Muscle layer of duodenum (tissue), 2 donors: ENCODE measurements around the gene DDX51.

ENCODE experiments used
- H3K27ac ChIP-seq: one replicate; pipeline ENCODE4 v1.7.0; 2013; ENCODE audit warnings: mild to moderate bottlenecking, low read length
- H3K27me3 ChIP-seq: one replicate; pipeline ENCODE4 v1.7.0; 2013; ENCODE audit warnings: low read depth, mild to moderate bottlenecking, control low read depth, low read length
- H3K36me3 ChIP-seq, 2 donors: one replicate each; pipeline ENCODE4 v1.7.0; 2013; ENCODE audit warnings: low read length in 2 of 2, control low read depth in 1 of 2, mild to moderate bottlenecking in 1 of 2; ENCODE audit not compliant: insufficient read depth in 2 of 2, control insufficient read depth in 1 of 2
- H3K4me1 ChIP-seq, 2 donors: one replicate each; pipeline ENCODE4 v1.7.0; 2013; ENCODE audit warnings: low read length in 2 of 2, mild to moderate bottlenecking in 2 of 2, control low read depth in 1 of 2, moderate library complexity in 1 of 2; ENCODE audit not compliant: insufficient read depth in 2 of 2, control insufficient read depth in 1 of 2
- H3K4me3 ChIP-seq, 2 donors: one replicate each; pipeline ENCODE4 v1.7.0; 2013; ENCODE audit warnings: low read length in 2 of 2, low read depth in 1 of 2, mild to moderate bottlenecking in 1 of 2
- H3K9me3 ChIP-seq, 2 donors: one replicate each; pipeline ENCODE4 v1.7.0; 2013; ENCODE audit warnings: low read length in 2 of 2, control low read depth in 1 of 2, mild to moderate bottlenecking in 1 of 2; ENCODE audit not compliant: control insufficient read depth in 1 of 2
- donor health status: healthy.

The DDX51 gene

DNA sequence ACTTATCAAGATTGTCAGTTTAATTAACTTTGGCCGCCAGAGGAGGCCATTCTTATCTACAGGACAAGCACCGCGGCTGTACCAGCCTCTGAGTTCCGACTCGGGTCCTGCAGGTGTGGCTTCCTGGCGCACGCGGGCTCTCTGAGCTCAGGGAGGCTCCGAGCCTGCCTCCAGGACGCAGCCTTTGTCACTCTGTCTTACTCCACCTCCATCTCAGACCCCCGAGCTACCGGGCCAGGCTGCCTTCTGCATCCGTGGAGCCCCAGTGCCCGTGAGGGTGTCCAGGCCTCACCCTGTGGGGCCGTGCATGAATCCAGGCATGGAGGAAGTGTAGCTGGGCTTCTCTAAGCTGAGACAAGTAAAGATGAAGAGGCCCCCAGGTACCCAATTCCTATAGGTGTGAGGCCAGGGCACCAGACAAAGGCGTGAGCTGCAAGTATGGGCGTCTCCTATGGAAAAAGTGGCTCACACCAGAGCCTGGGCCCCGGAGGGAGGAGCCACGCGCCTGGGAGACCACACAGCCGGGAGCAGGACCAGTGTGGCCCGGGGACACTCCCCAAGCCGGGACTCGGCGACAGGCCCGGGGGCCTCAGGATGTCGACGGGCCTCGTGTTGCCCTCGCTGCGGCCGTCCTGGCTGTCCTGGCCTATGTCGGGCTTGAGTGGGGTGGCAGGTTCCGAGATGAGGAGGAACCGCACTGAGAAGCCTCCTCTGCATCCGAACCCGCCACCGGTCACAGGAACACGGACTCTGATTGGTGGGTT lies 42.9 kb upstream of the DDX51 start:
- H3K27ac ChIP-seq = no peak overlapping the region
- peaks cover 0 to 21% of the 10 kb centered on the region in 2 donors for H3K4me1 ChIP-seq
- no peaks in the 10 kb centered on the region for H3K27me3 ChIP-seq
- peaks cover 0 to 9% of the 10 kb centered on the region in 2 donors for H3K9me3 ChIP-seq
- no peak overlapping the region for H3K4me3 ChIP-seq
- no peaks in the 10 kb centered on the region for H3K36me3 ChIP-seq

DNA sequence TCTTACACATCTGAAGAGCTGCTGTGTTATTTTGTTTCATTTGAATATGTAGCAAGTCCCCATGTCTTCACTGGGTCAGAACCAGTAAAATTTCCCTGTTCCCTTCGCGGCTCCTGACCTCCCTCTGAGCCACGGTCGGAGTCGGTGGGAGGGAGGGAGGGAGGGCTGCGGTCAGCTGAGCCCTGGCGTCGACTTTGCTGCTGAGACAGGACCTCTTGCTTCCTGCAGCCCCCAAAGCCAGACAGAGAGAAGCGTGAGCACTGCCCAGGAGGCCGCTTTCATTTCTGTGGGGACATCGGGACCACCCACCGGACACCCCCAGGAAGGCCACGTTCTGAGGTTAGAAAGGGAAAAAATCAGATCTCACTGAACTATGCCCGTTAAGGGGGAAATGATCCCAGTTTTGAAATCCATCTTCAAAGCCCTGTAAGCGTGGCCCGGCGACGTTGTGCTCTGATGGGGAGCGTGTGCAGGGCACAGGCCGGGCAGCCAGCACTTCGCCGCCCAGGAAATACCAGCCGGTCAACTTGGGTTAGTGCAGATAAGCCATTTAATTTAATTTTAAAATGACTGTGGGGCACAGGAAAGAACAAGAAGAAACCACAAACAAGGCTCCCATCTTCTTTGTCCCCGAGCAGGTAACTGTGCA lies 42.2 kb upstream of the DDX51 start:
- Histone ChIP-seq H3K27me3 (no peaks in the 10 kb centered on the region), H3K9me3 (peaks cover 0 to 9% of the 10 kb centered on the region in 2 donors), H3K4me1 (peaks cover 0 to 21% of the 10 kb centered on the region in 2 donors), H3K27ac (no peak overlapping the region), H3K36me3 (no peaks in the 10 kb centered on the region), H3K4me3 (no peak overlapping the region)

DNA sequence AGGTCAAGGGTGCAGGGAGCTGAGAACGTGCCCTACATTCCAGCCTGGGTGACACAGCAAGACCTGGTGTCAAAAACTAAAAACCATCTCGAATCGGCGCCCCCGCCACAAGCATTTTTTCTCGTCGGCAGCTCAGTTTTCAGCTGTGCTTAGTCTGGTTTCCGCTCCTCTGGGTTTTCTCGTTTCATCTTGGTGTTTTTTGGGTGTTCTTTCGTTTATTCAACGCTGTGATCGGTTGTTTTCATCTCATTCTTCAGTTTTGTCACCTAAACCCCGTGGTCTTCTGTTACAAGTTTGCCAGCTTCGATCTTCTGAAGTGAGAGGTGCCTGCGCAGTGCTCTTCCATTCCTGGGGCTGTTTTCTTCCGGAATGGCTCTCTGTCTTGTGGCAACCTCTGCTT lies 41.6 kb upstream of the DDX51 start:
- H3K4me3 ChIP-seq = no peak overlapping the region
- H3K9me3 ChIP-seq = peaks cover 0 to 9% of the 10 kb centered on the region in 2 donors
- peaks cover 0 to 16% of the 10 kb centered on the region in 2 donors for H3K4me1 ChIP-seq
- H3K27me3 ChIP-seq = no peaks in the 10 kb centered on the region
- no peaks in the 10 kb centered on the region for H3K36me3 ChIP-seq
- no peak overlapping the region for H3K27ac ChIP-seq

DNA sequence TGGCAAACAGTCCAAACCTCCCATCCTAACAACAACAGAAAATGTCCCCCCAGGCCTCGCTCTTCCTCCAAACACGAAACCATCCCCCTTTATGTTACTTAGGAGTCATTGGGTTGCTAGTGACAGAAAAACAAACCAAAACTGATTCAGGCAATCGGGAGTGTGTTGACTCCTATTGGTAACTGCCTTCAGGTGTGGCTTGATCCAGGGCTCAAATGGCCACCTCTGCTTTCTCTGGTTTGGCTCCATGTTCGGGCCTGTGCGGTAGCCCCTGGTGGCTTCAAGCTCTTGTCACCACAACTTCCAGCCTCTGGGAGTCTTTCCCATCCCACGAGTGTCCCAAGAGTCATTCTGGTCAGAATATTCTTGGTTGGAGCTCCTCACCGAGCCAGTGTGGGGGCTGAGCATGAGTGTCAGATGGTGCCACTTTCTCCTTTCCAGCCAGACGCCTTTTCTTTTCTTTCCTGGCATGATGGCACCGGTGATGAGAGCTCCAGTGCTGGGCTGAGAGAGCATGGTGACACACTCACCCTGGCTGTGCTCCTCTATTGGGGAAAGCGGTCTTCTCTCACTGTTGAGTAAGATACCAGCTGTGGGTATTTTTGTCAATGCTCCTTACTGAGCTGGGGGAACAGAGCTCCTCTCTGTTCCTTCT lies 38.7 kb upstream of the DDX51 start:
- H3K4me1 ChIP-seq = no peaks in the 10 kb centered on the region
- H3K4me3 ChIP-seq = no peak overlapping the region
- H3K27ac ChIP-seq = no peak overlapping the region
- no peaks in the 10 kb centered on the region for H3K27me3 ChIP-seq
- peaks cover 0 to 9% of the 10 kb centered on the region in 2 donors for H3K9me3 ChIP-seq
- no peaks in the 10 kb centered on the region for H3K36me3 ChIP-seq

DNA sequence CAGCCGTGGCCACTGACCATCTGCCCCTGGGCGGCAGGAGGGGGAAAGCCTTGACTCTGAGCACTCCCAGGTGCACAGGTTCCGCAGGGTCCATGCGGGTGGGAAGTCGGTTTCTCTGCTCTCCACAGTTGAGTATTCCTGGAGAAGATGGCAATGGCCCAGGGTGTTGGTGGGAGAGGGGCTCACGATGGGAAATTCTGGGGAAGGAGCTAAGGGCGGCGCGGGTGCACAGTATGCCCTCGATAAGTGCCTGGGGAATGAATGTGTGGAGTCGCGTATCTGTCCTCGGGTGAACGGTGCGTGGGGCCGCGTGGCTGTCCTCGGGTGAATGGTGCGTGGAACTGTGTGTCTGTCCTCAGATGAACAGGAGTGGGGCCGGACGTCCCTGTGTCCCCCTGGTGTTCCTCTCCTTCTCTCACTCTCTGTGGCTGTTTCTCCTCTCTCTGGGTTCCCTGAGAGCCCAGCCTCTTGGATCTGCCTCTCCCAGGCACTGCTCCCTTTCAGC lies 38.1 kb upstream of the DDX51 start:
- Histone ChIP-seq H3K27ac (no peak overlapping the region), H3K27me3 (no peaks in the 10 kb centered on the region), H3K36me3 (no peaks in the 10 kb centered on the region), H3K9me3 (peaks cover 0 to 9% of the 10 kb centered on the region in 2 donors), H3K4me3 (no peak overlapping the region), H3K4me1 (no peaks in the 10 kb centered on the region)

DNA sequence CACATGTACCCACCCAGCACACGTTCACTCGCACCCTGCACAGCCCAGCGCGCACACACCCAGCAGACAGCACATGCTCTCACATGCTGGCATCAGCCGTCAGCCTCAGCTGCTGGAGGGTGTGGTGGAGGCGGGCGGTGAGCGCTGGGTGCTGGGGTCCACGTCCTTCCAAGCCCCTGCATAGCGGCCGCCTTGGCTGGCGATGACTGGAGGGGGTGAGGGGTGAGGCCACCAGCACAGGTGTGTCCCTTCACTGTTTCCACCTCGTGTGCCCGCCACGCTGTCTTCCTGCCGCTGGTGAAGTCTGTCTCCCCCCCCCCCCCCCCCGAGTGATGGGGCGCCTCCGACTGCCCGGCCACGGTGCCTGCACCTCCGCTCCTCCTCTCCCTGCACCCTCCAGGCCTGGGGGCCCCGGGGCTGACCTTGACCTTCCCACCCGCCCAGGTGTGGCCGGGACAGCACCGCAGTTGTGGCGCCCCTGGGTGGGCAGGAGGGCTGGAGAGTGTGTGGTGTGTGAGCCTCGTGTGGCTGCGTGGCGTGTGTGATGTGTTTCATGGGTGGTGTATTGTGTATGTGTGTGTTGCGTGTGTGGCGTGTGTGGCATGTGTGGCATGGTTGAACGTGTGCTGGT lies 37.6 kb upstream of the DDX51 start:
- Histone ChIP-seq H3K27me3 (no peaks in the 10 kb centered on the region), H3K36me3 (no peaks in the 10 kb centered on the region), H3K4me1 (no peaks in the 10 kb centered on the region), H3K4me3 (no peak overlapping the region), H3K27ac (no peak overlapping the region), H3K9me3 (peaks cover 0 to 7% of the 10 kb centered on the region in 2 donors)

DNA sequence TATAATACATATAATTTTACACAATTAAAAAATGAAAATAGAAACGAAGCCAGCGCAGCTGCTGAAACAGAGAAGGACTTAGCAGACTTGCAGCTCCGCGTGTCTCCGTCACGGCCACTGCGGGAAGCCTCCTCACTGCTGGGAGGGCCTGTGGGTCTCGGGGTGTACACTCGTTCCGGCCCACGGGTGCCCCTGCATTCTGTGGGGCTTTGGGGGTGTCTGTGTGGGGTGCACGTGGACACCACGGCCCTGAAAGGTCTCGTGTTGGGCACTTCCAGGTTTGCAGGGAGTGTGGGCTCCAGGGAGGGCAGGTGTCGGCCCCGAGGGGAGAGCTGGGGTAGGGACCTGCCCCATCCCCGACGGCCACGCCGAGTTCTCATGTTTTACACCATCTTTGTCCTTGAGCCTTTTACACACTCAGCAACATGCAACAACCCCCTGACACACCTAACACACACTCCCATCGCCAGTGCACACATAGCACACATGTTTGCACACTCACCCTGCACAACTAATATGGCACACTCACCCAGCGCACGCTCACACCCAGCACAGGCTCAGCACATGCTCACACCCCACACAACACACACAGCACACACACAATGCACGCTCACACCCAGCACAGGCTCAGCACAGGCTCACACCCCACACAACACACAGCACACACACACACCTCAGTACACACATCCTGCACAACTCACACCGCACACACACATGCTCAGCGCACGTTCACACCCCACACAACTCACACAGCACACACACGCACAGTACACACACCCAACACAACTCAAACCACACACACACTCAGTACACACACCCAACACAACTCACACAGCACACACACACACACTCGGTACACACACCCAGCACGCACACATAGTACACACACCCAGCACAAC lies 36.8 kb upstream of the DDX51 start:
- Histone ChIP-seq H3K27me3 (no peaks in the 10 kb centered on the region), H3K4me1 (no peaks in the 10 kb centered on the region), H3K9me3 (peaks cover 0 to 7% of the 10 kb centered on the region in 2 donors), H3K4me3 (no peak overlapping the region), H3K27ac (no peak overlapping the region), H3K36me3 (no peaks in the 10 kb centered on the region)

DNA sequence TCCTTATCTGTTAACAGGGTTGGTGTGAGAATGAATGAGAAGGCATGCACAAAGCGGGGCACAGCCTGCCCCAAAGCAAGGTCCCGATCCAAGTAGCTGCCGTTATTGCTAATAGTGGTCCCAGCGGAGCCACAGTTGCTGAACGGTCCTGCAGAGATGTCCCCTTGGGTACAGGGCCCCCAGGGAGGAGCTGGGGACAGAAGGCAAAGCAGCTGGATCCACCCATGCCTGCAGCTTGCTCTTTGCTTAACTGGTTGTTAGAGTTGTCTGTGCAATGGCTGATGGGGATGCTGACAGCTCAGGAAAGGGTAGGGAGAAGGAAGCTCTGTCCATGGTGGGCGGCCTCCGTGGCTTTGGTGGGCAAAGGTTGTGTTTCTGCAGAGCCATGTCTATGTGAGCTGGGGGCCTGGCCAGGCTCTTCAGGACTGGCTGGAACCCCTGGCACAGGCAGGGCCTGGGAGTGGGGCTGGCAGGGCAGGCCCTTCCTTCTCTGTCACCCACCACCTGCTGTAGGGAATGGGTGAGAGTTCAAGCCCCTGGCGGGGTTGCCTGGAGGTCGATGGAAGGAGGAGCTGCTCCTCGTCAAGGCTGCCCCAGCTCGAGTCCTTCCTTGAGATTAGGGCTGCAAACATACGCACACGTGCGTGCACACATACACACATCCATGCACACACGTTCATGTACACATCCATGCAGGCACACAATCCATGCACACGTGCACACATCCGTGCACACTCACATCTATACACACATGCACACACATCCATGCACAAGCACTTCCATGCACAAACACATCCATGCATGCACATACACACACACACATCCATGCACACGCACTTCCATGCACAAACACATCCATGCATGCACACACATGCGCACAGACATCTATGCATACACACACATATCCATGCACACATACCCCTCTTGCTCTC lies 35.6 kb upstream of the DDX51 start:
- Histone ChIP-seq H3K27ac (no peak overlapping the region), H3K4me1 (no peaks in the 10 kb centered on the region), H3K36me3 (no peaks in the 10 kb centered on the region), H3K9me3 (no peaks in the 10 kb centered on the region), H3K27me3 (no peaks in the 10 kb centered on the region), H3K4me3 (no peak overlapping the region)

DNA sequence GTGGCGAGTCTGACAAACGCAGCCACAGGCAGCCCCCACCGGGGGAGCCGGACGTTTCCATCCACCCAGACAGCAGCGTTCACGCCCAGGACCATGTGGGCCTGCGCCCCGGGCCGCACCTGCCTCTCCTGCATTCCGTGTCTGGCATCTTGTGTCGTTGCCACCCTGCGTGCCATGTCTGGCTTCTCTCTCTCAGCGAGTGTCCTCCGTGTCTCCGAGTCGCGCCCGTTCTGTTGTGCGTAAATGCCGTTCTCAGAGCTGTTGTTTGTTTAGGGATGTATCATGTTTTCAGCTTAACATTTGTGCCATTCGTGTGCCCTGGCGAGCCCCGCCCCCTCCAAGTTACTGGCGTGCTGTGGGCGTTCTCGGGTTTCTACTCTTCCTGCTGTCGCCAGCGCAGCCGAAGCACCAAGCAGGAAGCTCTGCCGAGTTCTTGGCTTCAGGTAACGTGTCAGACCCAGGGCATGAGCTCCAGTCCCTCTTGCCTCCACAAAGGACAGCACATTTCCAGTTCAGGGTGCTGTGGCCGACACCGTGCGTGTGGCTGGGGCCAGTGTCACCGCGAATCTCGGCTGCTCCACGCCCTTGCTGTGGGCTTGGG lies 34.8 kb upstream of the DDX51 start:
- no peaks in the 10 kb centered on the region for H3K9me3 ChIP-seq
- H3K36me3 ChIP-seq = no peaks in the 10 kb centered on the region
- H3K27me3 ChIP-seq = no peaks in the 10 kb centered on the region
- no peak overlapping the region for H3K4me3 ChIP-seq
- no peak overlapping the region for H3K27ac ChIP-seq
- H3K4me1 ChIP-seq = no peaks in the 10 kb centered on the region
